ENCODE measurements around the gene SNAP29.

DNA sequence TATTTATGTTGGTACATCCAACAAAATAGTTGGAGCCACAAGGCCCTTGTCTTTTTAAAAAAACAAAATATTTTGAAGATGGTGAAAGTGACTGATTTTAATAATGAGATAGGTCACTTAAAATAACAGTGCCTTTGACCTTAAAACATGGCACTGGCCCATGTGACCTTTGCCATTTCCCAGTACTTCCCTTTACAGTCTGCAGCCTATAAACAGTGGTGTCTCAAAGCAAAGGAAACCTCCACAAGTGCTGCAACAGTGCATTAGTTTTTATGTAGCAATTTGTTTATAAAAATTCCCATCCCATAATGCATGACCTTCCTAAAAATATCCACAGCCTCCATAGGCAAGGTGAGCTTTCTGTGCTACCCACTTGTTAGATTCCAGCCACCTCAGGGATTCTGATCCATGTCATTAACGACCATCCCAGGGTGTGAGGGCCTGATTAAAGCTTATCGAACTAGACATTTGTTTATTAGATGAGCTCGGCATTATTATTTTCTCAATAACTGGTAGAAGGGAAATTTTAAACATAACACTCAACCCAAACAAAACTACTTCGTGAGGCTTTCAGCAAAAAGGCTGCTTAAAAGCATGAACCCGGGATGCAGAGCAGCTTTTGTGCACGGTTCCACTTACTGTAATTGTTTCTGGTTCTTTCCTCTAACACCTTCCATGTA lies 30.4 kb downstream of the SNAP29 start:
- TF ChIP-seq, protein P1, sequence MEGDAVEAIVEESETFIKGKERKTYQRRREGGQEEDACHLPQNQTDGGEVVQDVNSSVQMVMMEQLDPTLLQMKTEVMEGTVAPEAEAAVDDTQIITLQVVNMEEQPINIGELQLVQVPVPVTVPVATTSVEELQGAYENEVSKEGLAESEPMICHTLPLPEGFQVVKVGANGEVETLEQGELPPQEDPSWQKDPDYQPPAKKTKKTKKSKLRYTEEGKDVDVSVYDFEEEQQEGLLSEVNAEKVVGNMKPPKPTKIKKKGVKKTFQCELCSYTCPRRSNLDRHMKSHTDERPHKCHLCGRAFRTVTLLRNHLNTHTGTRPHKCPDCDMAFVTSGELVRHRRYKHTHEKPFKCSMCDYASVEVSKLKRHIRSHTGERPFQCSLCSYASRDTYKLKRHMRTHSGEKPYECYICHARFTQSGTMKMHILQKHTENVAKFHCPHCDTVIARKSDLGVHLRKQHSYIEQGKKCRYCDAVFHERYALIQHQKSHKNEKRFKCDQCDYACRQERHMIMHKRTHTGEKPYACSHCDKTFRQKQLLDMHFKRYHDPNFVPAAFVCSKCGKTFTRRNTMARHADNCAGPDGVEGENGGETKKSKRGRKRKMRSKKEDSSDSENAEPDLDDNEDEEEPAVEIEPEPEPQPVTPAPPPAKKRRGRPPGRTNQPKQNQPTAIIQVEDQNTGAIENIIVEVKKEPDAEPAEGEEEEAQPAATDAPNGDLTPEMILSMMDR (IDR thresholded peaks at IDR 0.05), result no peak
- TF ChIP-seq POLR2A (IDR thresholded peaks at IDR 0.05) (no peak), POLR2AphosphoS5 (IDR thresholded peaks at IDR 0.05) (no peak), EP300 (IDR thresholded peaks at IDR 0.05) (no peak)

All from stomach (tissue), 4 donors.